MCF 10A (cell line): ENCODE measurements around the gene TBC1D9B. TPM values are rescaled to one million over a fixed set of nuclear protein-coding genes. Genes with fewer than 3 reads are reported as not detected.

Experiments
- BruUV-seq: library from RNA; stranded (reverse); fragments of 400-500 nt; replicated peaks from 2 replicates; lab custom pipeline; 2021; lab: Mats Ljungman, UMichigan
- CTCF ChIA-PET: fragments of 300-600 bp; sonication (Branson Sonifier 250); formaldehyde crosslinking; extraction: SDS; loops from one replicate; lab custom pipeline; 2021; ENCODE audit warnings: antibody characterized with exemption, inconsistent platforms; lab: Yijun Ruan, JAX
- POLR2A ChIA-PET: fragments of 300-600, 350-650 bp; sonication (Branson Sonifier 250); formaldehyde crosslinking; extraction: SDS; loops from one replicate; lab custom pipeline; 2020; ENCODE audit warnings: antibody characterized with exemption, inconsistent platforms; lab: Yijun Ruan, JAX
- DNase-seq: peaks from one replicate; pipeline ENCODE4 v3.0.0-alpha.2; 2018; ENCODE audit not compliant: unreplicated experiment
- H3K27ac Mint-ChIP-seq: one replicate; pipeline ENCODE4 v1.8.0; 2022; ENCODE audit warnings: mild to moderate bottlenecking, low read depth, mixed read lengths; ENCODE audit not compliant: unreplicated experiment
- H3K27me3 Mint-ChIP-seq: one replicate; pipeline ENCODE4 v1.8.0; 2022; ENCODE audit warnings: mixed read lengths; ENCODE audit not compliant: insufficient read depth, unreplicated experiment
- H3K36me3 Mint-ChIP-seq: one replicate; pipeline ENCODE4 v1.8.0; 2022; ENCODE audit warnings: mild to moderate bottlenecking, moderate library complexity, mixed read lengths; ENCODE audit not compliant: insufficient read depth, unreplicated experiment
- H3K4me1 Mint-ChIP-seq: one replicate; pipeline ENCODE4 v1.8.0; 2022; ENCODE audit warnings: mixed read lengths; ENCODE audit not compliant: insufficient read depth, unreplicated experiment
- H3K4me3 Mint-ChIP-seq: one replicate; pipeline ENCODE4 v1.8.0; 2022; ENCODE audit warnings: mild to moderate bottlenecking, moderate library complexity, mixed read lengths; ENCODE audit not compliant: unreplicated experiment
- H3K9me3 Mint-ChIP-seq: one replicate; pipeline ENCODE4 v1.8.0; 2022; ENCODE audit warnings: mixed read lengths; ENCODE audit not compliant: unreplicated experiment
- CTCF ChIP-seq: fragments of 200-600 bp; IDR thresholded peaks from one replicate; pipeline ENCODE4 v1.8.0; 2022; ENCODE audit warnings: antibody characterized with exemption, mild to moderate bottlenecking; ENCODE audit not compliant: unreplicated experiment
- intact Hi-C: fragments of 100-400 bp; cut with micrococcal nuclease; formaldehyde crosslinking; loops from 2 replicates; pipeline ENCODE4 v1.14.1; 2022
- total RNA-seq: library from RNA; stranded (reverse); gene quantifications from 2 replicates; pipeline ENCODE4 v1.2.3, GENCODE V29; 2022

TBC1D9B gene
- total RNA-seq, 1 experiment from 2014 or later, result 162 TPM

DNA sequence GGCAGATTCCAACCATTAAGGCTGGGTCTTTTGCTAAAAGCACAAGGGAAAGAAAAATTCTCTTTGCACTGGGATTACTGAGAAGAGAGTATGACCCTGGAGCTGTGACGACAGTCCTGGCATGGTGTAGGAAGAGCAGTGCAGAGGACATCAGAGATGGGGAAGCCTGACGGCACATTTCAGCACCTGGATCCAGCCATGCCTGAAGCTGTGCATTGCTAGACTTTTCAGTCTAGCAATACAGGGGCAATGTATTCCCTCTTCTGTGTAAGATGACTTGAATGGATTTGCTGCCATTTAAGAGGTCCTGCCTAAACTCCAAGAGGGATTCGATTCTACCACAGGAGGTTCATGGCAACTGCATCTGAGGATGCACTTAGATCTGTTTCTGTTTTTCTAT lies 36.7 kb downstream of the TBC1D9B start:
- no TSS peak for BruUV-seq
- H3K27me3 Mint-ChIP-seq, result no peaks in the 10 kb centered on the region
- H3K4me1 Mint-ChIP-seq, result no peaks in the 10 kb centered on the region
- intact Hi-C loops, result no loop called here
- H3K27ac Mint-ChIP-seq, result no peak overlapping the region
- ChIA-PET CTCF (interaction anchor here (0.6 kb wide), 1 partner anchor 172 kb away, joined by 3 read pairs; no protein-coding TSS in a partner anchor), POLR2A (interaction anchor here (1.0 to 3.2 kb wide), 4 partner anchors 9 to 1321 kb away, joined by 3 to 18 read pairs (median 4); partner anchors contain the start of gene MRNIP)
- no peaks in the 10 kb centered on the region for H3K9me3 Mint-ChIP-seq
- TF ChIP-seq CTCF, result no peak
- peaks cover 79% of the 10 kb centered on the region for H3K36me3 Mint-ChIP-seq
- DNase-seq, result no peak
- no peak overlapping the region for H3K4me3 Mint-ChIP-seq

- CTCF ChIA-PET, result no interaction called here
- Mint-ChIP-seq H3K9me3 (no peaks in the 10 kb centered on the region), H3K36me3 (peaks cover 80% of the 10 kb centered on the region), H3K27me3 (no peaks in the 10 kb centered on the region), H3K27ac (no peak overlapping the region), H3K4me3 (no peak overlapping the region), H3K4me1 (peaks cover under 1% of the 10 kb centered on the region)
- intact Hi-C loops, result no loop called here
- DNase-seq, result peak; percentile 65
- POLR2A ChIA-PET, result interaction anchor here (1.0 to 3.2 kb wide), 5 partner anchors 9 to 1321 kb away, joined by 3 to 18 read pairs (median 4); partner anchors contain the start of gene MRNIP
- TF ChIP-seq CTCF, result peak; percentile 39
- BruUV-seq, result no TSS peak
Measured at GRCh38 chr5:179870403-179870903, 37.2 kb downstream of the TBC1D9B start.

DNA sequence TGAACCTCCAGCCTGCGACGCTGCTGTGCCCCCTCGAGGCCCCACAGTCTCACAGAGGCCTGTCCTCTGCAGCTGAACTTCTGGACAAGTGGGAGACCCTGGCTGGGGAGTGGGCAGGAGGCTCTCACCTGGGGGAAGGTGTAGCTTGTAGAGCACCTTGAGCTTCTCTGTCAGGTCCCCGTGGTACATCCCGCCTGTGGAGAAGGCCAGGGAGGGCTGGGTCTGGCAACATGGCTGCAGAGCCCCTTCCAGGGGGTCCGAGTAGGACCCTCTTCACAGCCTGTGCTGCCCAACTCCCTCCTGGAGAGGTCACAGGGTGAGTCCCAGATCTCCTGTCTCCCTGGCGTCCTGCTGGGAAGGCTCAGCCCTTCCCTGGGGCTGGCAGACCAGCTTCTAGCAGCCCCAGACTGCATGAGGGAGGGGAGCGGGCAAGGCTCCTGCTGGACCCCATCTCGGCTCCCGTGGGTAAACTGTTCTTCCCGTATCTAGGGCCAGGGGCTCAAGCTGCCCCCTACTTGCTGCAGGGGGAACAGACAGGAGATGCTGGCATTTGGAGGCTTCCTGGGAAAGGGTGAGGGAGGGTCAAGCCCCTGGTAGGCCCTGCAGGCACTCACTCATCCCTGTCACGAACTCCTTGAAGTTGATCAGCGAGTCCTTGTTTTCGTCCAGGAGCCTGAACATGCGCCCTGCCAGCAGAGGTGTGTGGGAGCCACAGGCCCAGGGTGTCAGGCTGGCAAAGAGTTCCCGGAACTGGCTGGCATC lies 37.9 kb downstream of the TBC1D9B start:
- no TSS peak for BruUV-seq
- H3K27me3 Mint-ChIP-seq, result no peaks in the 10 kb centered on the region
- ChIA-PET POLR2A (interaction anchor here (0.6 to 3.2 kb wide), 7 partner anchors 7 to 1650 kb away, joined by 3 to 18 read pairs (median 3); partner anchors contain the start of gene MRNIP), CTCF (interaction anchor here (0.6 to 1.3 kb wide), 4 partner anchors 9 to 729 kb away, joined by 3 to 4 read pairs (median 4); no protein-coding TSS in a partner anchor)
- peaks cover 80% of the 10 kb centered on the region for H3K36me3 Mint-ChIP-seq
- no peaks in the 10 kb centered on the region for H3K9me3 Mint-ChIP-seq
- H3K27ac Mint-ChIP-seq, result no peak overlapping the region
- H3K4me3 Mint-ChIP-seq, result no peak overlapping the region
- TF ChIP-seq CTCF, result no peak
- H3K4me1 Mint-ChIP-seq, result peaks cover 7% of the 10 kb centered on the region
- DNase-seq, result no peak
- intact Hi-C loops, result no loop called here

DNA sequence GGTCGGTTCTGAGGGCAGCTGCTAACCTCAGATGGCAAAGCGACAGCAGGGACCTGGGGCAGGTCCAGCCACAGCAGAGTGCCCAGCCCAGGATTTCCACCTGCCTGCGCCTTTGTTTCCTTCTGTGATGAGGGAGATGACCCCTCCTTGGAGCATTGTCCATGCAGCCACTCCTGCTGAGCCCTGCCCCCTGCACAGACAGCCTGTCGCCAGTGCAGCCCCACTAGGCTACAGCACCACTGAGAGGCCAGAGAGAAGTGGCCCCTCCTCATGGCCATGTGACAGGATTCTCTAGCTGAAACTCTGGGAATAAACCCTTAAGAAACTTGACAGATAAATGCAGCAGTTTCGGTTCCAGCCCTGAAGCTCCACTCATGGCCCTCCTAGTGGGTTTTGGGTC lies 38.6 kb downstream of the TBC1D9B start:
- H3K36me3 Mint-ChIP-seq, result peaks cover 84% of the 10 kb centered on the region
- no peaks in the 10 kb centered on the region for H3K27me3 Mint-ChIP-seq
- CTCF ChIA-PET, result interaction anchor here (0.6 to 1.3 kb wide), 5 partner anchors 9 to 730 kb away, joined by 3 to 4 read pairs (median 3); no protein-coding TSS in a partner anchor
- intact Hi-C loops, result no loop called here
- POLR2A ChIA-PET, result interaction anchor here (0.7 to 3.2 kb wide), 6 partner anchors 8 to 1649 kb away, joined by 3 to 18 read pairs (median 4); partner anchors contain the start of gene MRNIP
- no TSS peak for BruUV-seq
- no peak overlapping the region for H3K4me3 Mint-ChIP-seq
- TF ChIP-seq CTCF, result no peak
- peaks cover 7% of the 10 kb centered on the region for H3K4me1 Mint-ChIP-seq
- no peaks in the 10 kb centered on the region for H3K9me3 Mint-ChIP-seq
- no peak overlapping the region for H3K27ac Mint-ChIP-seq
- no peak for DNase-seq
